LNCaP clone FGC (cell line): ENCODE data around the gene HSBP1L1.

Experiments
- DNase-seq: peaks from one replicate; pipeline ENCODE4 v3.0.0-alpha.2; 2011; ENCODE audit warnings: low read depth
- H3K4me3 ChIP-seq: 2 replicates; pipeline ENCODE4 v1.5.1; 2011; ENCODE audit warnings: mild to moderate bottlenecking, low read depth, low read length, control low read depth
- TF ChIP-seq, protein P1 (sequence below): IDR thresholded peaks from 2 replicates; pipeline ENCODE4 v1.5.1; 2012; ENCODE audit warnings: mild to moderate bottlenecking; ENCODE audit not compliant: control insufficient read depth, insufficient read depth; ENCODE audit errors: extremely low read depth

HSBP1L1 gene

DNA sequence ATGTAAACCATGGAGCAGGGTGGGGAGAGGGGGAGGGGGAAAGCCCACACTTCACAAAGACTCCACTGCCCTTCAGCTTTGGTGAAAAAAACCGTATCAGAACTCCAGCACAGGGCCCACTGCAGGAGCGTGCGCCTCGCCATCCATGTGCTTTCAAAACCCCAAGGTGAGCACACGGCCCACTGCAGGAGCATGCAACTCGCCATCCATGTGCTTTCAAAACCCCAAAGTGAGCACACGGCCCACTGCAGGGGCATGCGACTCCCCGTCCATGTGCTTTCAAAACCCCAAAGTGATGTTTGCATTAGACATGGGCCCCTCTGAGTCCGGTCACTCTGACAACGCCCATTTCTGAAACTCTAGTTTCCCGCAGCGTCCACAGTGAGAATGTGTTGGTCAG lies 16.1 kb downstream of the HSBP1L1 start:
- 0 out of 2 replicates have a peak overlapping the region, but pooled peaks have one; percentile 4 for H3K4me3 ChIP-seq
- DNase-seq = no peak
- TF ChIP-seq, protein P1, sequence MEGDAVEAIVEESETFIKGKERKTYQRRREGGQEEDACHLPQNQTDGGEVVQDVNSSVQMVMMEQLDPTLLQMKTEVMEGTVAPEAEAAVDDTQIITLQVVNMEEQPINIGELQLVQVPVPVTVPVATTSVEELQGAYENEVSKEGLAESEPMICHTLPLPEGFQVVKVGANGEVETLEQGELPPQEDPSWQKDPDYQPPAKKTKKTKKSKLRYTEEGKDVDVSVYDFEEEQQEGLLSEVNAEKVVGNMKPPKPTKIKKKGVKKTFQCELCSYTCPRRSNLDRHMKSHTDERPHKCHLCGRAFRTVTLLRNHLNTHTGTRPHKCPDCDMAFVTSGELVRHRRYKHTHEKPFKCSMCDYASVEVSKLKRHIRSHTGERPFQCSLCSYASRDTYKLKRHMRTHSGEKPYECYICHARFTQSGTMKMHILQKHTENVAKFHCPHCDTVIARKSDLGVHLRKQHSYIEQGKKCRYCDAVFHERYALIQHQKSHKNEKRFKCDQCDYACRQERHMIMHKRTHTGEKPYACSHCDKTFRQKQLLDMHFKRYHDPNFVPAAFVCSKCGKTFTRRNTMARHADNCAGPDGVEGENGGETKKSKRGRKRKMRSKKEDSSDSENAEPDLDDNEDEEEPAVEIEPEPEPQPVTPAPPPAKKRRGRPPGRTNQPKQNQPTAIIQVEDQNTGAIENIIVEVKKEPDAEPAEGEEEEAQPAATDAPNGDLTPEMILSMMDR = no peak

DNA sequence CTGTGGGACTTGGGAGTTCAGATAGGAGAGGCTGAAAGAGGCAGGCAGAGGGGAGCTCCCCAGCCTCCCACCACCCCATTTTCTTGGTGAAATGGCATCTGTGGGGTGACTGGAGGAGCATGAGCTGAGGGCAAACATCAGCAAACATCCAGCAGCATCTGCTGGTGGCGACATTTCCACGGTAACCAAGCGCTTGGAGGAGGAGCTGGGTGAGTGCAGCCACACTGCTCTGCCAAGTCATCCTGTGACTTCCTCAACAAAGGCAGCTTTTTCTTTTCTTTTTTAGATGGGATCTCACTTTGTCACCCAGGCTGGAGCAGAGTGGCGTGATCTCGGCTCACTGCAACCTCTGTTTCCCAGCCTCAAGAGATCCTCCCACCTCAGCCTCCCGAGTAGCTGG lies 18.3 kb downstream of the HSBP1L1 start:
- TF ChIP-seq, protein P1 = no peak
- no peak for DNase-seq
- H3K4me3 ChIP-seq = no peak overlapping the region

DNA sequence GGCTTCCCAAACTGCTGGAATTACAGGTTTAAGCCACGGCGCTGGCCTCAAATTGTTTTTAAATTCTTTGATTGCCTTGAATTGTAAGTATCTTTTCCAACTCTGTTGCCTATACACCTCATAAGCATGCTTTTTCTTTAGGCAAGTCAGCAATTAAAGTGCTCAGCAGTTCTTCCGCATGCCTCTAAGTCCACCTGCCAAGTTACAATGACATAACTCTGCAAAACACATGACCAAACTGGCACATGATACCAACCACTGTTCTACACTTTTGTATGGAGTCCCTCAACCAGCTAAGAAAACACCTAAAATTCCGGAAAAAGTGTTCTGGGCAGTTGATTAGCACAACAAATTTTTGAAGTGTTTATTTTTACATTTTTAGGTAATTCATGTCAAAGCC lies 18.8 kb downstream of the HSBP1L1 start:
- peak; percentile 69 for DNase-seq
- TF ChIP-seq, protein P1 = no peak

DNA sequence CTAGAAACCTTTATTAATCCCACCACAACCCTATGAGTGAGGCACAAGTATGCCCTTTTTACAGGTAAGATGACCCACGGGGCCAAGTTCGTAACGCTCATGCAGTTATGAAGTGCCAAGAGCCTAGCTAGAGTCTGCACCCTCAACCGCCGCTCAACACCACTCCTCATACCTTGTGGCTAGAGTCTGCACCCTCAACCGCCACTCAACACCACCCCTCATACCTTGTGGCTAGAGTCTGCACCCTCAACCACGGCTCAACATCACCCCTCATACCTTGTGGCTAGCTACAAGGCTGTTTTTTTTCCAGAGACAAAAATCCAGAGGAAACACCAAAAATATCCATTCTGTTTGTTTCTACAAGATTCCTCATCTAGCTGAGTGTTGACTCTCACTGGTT lies 19.4 kb downstream of the HSBP1L1 start:
- DNase-seq = no peak
- H3K4me3 ChIP-seq = no peak overlapping the region
- TF ChIP-seq, protein P1 = no peak

More for the DNA sequence above, 18.8 kb downstream of the HSBP1L1 start:
- no peak overlapping the region for H3K4me3 ChIP-seq

DNA sequence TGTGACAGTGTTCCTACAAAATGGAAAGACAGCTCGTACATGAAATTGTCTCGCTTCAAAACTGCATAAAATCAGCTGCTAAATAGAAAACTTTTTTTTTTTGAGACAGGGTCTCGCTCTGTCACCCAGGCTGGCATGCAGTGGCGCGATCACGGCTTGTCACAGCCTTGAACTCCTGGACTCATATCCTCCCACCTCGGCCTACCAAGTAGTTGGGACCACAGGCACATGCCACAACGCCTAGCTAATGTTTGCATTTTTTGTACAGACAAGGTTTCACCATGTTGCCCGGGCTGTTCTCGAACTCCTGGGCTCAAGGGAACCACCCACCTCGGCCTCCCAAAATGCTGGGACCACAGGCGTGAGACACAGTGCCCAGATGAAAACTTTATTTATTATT lies 20.7 kb downstream of the HSBP1L1 start:
- no peak overlapping the region for H3K4me3 ChIP-seq
- TF ChIP-seq, protein P1 = no peak
- no peak for DNase-seq

DNA sequence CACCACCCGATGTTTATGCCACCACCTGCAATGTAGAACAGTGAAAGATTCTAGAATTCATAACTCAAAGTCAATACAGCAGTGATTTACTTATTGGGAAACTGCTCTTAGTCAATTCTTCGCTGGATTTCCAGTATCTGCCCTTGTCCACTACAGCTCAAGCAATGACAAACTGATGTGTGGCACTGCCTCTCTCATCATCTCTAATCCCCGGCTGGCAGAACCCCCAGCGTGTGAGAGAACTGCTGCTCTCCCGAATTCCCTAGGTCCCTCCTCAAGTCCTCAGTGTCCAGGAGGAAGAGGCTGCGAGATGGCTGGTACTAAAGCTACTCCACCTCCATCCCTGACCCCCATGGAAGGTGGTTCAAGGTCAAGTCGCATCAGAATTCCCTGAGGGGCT lies 22.3 kb downstream of the HSBP1L1 start:
- DNase-seq = no peak
- TF ChIP-seq, protein P1 = no peak
- peak overlapping the region; percentile 72 for H3K4me3 ChIP-seq

DNA sequence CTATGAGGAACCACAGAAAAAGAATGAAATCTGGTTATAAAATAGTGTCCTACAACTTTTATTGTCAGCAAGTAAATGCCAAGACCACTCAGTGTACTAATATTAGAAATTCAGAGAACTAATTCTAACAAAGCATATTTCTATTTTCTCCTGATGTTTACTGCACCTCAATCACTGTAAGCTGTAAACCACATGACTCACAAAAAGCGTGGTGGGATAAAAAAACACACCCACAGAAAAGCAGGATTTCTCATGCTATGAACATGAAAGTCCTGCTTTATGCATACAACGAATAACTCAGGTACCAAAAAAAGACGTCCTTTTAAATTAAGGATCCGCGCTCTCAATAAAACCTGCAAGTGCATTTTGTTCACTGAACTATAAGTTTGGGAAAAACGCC lies 23.1 kb downstream of the HSBP1L1 start:
- TF ChIP-seq, protein P1 = no peak
- peak overlapping the region; percentile 72 for H3K4me3 ChIP-seq
- DNase-seq = no peak
